C4-2B (cell line): ENCODE measurements around the gene ARHGAP26.

ENCODE experiments used
- H3K27ac ChIP-seq: fragments of 450-650 bp; 2 replicates; pipeline ENCODE4 v1.5.1; 2017
- ZFX ChIP-seq: fragments of 450-650 bp; IDR thresholded peaks from 2 replicates; pipeline ENCODE4 v1.6.1; 2017
- TF ChIP-seq, protein P1 (sequence below): fragments of 450-650 bp; conservative IDR thresholded peaks from 2 replicates; pipeline ENCODE4 v1.5.1; 2017; ENCODE audit warnings: mild to moderate bottlenecking

The ARHGAP26 gene

GRCh38 chr5:142978252-142978651 is 208.1 kb downstream of the ARHGAP26 start:
- no peak overlapping the region for H3K27ac ChIP-seq

DNA sequence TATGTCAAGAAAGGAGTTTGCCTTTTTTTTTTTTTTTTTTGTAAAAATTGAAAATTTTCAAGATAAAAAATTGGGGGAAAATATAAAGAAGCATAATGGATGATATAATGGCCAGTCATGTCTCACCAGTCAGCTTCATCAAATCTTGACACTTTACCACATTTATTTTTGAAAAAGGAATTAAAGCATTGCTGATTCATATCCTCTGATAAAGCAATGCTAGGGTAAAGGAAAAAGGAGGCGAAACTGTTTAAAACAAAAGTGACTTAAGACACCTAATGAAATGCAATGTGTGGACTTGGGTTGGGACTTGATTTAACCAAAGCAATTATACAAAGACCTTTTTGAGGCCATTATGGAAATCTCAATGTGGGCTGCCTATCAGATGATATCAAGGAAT is 208.5 kb downstream of the ARHGAP26 start:
- TF ChIP-seq, protein P1, sequence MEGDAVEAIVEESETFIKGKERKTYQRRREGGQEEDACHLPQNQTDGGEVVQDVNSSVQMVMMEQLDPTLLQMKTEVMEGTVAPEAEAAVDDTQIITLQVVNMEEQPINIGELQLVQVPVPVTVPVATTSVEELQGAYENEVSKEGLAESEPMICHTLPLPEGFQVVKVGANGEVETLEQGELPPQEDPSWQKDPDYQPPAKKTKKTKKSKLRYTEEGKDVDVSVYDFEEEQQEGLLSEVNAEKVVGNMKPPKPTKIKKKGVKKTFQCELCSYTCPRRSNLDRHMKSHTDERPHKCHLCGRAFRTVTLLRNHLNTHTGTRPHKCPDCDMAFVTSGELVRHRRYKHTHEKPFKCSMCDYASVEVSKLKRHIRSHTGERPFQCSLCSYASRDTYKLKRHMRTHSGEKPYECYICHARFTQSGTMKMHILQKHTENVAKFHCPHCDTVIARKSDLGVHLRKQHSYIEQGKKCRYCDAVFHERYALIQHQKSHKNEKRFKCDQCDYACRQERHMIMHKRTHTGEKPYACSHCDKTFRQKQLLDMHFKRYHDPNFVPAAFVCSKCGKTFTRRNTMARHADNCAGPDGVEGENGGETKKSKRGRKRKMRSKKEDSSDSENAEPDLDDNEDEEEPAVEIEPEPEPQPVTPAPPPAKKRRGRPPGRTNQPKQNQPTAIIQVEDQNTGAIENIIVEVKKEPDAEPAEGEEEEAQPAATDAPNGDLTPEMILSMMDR = no peak
- no peak for TF ChIP-seq ZFX

More at GRCh38 chr5:142978252-142978651, 208.1 kb downstream of the ARHGAP26 start:
- TF ChIP-seq ZFX = no peak
- TF ChIP-seq, protein P1 = no peak

GRCh38 chr5:142979636-142980035 is 209.5 kb downstream of the ARHGAP26 start:
- no peak overlapping the region for H3K27ac ChIP-seq
- no peak for TF ChIP-seq ZFX
- TF ChIP-seq, protein P1 = no peak

More for the DNA sequence above, 208.5 kb downstream of the ARHGAP26 start:
- H3K27ac ChIP-seq = no peak overlapping the region

GRCh38 chr5:142981475-142981874 is 211.3 kb downstream of the ARHGAP26 start:
- H3K27ac ChIP-seq = peak overlapping the region; percentile 74
- TF ChIP-seq, protein P1 = no peak
- TF ChIP-seq ZFX = no peak

DNA sequence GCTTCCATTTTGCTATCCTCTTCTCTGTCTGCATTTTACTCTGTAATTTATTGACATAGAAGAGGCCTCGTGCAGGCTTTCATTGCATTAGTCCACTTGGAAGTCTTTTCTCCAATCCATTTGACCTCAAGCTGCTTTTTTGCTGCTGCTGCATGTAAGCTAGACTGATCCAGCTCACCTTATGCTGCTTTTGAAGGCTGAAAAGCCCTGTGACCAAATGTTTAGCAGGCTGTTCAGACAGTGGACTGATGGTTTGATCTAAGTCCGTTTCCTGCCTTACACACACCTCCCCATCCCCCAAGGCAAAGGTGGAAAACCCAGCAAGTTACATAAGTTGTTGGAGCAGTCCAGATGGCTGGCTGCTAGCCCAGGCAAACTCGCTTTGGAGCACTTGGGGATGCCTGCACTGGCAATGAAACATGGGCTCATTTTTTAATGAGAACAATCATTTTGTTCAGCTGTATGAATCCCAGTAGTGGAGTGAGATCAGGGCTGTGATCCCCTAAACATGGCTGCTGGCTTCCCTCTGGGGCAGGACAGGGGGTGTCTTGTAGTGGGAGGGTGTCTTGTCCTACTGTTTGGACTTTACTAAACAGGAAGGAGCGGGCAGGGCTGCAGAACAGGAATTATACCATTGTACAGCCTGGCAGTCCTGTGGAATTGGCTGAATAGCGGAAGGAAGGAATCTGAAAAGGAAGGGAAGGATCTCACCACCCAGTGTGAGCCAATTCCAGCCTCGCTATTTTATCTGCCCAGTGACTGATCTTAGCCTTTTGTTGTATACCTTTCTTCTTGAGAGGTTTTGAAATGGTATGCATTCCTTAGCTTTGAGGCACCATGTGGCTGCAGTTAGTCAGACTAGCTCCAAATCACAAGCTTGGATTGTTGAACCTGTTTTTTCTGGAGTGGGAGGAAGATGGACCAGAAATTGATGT is 212.0 kb downstream of the ARHGAP26 start:
- peak overlapping the region; percentile 74 for H3K27ac ChIP-seq
- TF ChIP-seq, protein P1 = no peak
- TF ChIP-seq ZFX = no peak

GRCh38 chr5:142982821-142983200 is 212.6 kb downstream of the ARHGAP26 start:
- TF ChIP-seq, protein P1 = peak; percentile 29
- TF ChIP-seq ZFX = no peak
- H3K27ac ChIP-seq = peak overlapping the region; percentile 74

GRCh38 chr5:142984011-142984410 is 213.8 kb downstream of the ARHGAP26 start:
- no peak overlapping the region for H3K27ac ChIP-seq
- TF ChIP-seq, protein P1 = no peak
